Kidney capillary endothelial cell (primary cell): ENCODE data around the gene PRR23E.

Source experiments
- DNase-seq: peaks from one replicate; pipeline ENCODE4 v3.0.0-alpha.2; 2018; ENCODE audit warnings: low spot score

PRR23E gene

DNA sequence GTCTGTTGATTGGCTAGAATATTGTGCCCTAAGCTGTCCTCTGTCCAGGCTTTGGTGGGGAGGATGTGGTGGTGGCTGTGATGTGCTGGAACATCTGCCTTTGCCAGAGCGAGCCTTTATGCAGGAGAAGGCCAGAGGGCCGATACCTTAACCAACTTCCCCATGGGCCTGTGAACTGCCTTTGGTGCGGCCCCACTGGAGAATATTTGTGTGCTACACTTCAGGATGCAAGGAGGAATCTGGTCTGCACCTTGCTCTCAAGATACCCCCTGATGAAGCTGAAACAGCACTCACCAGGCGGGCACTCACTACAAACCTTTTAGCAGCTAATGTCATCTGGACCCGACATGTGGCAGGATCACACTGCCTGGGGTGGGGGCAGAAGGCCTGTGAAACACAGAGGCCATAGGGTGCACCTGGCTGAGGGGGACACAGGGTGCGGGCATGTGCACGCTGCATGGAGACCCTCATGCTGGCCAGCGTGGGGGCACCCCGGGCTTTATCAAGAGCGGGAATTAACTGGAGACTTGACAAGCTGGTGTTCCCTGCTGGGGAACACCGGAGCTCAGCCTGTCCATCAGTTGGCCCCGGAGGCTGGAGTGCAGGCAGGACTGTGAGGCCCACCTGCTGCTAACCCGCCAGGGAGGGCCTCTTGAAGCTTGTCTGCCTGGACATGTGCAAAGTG lies 16.4 kb downstream of the PRR23E start:
- no peak for DNase-seq

- DNase-seq, result no peak
These were observed 17.1 kb downstream of the PRR23E start for GRCh38 chr3:127209840-127210653.

- no peak for DNase-seq
These were observed 17.7 kb downstream of the PRR23E start for GRCh38 chr3:127210654-127210943.

DNA sequence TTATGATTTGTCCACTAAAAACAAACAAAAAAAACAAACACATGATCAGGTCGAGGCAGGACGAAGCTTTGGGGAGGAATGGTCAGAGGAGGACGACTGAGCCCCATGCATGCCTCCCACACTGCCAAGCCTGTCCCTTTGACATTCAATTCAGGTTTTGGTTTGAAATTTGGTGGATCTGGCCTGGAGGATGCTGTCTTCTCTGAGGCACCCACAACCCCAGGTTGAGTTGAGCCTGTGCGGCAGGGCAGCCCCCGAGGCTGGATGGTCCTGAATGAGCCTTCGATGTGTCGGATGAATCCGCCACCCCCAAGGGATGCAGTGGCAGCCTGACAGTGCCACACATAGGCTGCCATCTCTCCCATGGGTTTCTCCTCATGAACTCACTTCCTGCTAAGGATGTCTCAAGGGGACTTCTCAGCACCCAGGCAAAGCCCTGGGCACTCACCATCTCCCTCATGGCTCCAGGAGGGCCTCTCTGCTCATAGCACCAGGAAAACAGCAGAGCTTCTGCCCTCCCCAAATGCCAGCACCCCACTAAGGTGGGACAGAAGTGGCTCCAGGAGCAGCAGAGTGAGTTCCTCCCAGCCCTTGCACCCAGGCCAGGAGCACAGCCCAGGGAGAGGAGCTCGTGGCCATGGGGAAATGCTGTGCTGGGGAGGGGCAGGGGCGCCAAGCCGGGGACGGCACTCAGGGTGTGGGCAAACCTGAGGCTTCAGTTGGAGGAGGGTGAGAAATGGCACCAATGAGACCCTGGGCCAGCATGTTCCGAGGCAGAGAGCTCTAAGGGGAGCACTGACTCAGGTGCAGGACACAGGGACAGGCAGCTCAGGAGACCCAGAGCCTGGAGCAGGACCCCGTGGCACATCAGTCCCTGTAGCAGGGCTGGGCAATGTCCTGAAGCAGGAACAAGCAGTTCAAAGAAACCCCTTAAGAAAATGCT lies 18.5 kb downstream of the PRR23E start:
- no peak for DNase-seq

- no peak for DNase-seq
These were observed 19.3 kb downstream of the PRR23E start for GRCh38 chr3:127212231-127212630.

DNA sequence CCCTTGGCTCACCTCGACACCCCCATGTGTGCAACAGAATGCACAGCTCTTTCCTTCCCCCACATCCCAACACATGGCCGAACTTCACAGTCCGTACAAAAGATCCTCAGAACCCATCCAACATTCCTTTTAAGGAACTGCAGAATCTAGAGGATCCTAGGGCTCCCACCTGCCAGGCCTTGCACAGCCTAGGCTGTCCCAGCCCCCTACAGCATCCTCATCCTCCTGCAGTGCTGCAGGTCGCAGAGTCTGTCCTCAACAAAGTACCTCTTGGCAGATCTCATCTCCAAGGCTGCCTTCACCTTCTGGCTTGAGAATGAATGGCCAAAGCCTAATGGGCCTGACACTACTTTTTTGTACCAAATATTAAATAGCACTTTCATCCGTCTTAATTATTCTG lies 19.8 kb downstream of the PRR23E start:
- no peak for DNase-seq

- DNase-seq, result no peak
These were observed 20.5 kb downstream of the PRR23E start for GRCh38 chr3:127213381-127213918.

GRCh38 chr3:127214975-127215374 lies 22.0 kb downstream of the PRR23E start:
- no peak for DNase-seq

DNA sequence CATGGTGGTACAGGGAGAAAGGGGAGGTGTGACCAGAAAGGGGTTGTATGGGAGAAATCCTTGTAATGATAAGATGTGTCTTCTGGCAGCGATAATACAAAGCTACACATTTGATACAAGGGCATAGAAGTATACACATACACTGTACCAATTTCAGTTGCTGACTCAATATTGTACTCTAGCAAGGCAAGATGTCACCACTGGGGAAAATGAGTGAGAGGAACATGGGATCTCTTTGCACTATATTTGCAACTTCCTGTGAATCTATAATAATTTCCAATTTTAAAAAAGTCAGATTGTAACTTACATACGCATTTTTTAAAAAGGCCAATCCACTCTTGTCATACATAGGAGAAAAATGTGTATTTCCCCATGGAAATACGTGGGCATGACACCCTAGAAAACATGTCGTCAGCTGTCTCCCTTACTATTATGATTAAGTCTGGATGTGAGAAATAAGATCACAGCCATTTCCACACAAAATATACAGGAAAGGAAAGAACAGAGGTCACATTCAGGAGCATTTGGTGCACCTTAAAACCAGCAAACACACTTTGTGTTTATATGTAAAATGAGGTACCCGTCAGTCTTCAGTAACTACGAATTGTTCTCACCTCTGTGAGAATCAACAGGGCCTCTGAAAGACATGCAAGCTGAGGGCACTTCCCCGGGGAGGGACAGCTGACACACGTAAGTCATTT lies 22.9 kb downstream of the PRR23E start:
- no peak for DNase-seq

DNA sequence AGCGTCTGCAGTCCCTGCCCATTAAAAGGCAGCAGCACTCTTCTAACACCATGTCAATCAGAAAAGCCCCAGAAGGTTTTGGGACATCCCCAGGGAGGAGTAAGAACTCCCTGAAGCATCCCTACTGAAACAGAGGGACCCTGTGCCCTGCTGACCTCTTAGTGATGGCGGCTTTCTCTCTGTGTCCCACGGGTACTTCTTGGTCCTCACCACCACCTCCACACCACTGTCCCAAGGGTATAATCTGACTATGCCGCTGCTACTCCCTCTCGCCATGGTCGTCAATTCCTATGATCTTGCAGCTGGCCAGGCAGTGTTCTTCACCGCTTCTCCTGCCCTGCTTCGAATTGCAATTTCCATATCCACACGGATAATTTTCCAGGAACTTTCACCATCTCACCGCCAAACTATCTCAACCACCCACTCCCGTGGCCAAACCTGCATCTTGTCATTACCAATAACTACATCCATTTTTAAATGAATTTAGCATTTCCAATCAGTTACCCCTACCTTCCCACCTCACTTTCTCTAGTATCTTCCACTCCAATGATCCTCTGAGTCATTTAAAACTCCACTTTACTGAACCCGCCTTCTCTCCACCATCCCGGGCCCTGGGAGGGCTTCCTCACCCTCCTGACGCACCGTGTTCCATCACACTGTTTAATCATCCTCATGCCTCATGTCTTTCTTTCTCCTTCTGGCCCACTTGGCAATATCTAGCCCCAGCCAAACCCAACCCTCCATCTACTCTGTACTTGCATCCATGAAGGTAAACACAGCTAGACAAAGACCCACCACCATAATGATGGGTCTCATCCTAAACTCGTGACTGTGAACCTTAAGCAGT lies 23.7 kb downstream of the PRR23E start:
- DNase-seq, result no peak

DNA sequence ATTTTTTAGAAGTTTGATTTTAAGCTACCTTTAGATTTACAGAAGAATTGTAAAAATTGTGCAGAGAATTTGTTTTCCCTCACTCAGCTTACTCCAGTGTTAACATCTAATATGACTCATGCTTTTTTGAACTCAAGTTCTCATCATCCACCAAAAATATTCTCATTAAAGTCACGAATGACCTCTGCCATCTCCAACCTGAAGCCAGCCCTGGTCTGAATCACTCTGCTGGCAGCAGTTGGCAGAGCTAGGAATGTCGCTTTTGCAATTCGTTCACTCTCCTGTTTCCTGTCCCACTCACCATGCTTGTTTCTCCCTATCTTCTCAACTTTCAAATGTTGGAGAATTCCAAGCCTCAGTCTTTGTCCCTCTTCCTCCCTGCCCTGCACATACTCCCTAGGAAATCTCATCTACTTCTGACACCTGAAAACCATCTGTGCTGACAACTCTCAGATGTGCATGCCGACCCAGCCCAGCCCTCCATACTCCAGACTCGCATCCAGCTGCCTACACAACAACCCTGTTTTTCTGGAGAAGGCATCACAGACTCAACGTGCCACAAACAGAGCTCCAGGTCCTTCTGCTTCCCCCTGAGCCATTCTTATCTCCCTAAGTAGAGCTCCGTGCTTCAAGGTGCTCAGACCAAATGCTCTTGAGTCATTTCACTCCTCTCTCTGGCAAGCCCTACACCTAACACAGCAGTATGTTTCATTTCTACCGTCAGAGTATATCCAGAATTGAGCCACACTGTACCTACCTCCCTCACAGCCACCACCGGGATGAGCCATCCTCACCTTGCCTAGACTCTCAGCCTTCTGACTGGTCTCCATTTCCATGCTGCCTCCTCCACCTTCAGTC lies 24.9 kb downstream of the PRR23E start:
- no peak for DNase-seq

GRCh38 chr3:127218454-127218922 lies 25.6 kb downstream of the PRR23E start:
- DNase-seq, result no peak

DNA sequence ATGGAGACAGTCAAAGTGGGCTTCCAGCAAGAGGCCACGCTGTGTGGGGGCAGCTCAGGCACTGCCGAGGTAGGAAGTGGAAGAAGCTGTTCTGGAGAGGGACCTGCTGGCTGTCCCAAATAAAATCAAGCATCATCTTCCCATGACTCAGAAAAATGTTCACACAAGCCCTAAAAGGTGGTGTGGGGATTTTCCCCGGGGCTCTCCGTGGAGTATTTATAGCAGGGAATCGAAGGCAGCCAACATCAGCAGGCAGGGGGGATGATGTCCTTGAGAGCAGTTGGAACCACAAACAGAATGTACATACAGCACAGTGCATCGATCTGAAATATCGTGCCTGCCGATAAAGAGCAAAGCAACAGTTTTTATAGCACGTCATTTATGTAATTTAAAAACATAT lies 27.6 kb downstream of the PRR23E start:
- DNase-seq, result no peak

DNA sequence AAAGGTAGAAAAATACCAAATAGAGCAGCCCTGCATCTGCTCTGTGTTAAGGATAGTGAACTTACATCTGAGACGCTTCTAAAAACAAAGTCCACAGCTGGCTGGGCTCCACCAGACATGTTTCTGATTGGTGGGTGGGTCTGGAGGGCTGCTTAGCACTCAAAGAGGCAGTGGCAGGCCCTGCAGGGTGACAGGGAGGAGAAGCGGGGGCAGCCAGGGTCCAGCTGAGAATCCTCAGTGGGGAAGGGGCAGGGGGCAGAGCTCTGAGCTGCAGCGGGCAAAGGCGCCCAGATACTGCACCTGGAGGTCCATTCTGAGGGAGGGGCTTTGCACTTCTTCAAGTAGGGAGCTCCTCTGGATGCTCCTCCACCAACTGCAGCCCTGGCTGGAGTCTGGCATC lies 28.1 kb downstream of the PRR23E start:
- DNase-seq, result no peak

DNA sequence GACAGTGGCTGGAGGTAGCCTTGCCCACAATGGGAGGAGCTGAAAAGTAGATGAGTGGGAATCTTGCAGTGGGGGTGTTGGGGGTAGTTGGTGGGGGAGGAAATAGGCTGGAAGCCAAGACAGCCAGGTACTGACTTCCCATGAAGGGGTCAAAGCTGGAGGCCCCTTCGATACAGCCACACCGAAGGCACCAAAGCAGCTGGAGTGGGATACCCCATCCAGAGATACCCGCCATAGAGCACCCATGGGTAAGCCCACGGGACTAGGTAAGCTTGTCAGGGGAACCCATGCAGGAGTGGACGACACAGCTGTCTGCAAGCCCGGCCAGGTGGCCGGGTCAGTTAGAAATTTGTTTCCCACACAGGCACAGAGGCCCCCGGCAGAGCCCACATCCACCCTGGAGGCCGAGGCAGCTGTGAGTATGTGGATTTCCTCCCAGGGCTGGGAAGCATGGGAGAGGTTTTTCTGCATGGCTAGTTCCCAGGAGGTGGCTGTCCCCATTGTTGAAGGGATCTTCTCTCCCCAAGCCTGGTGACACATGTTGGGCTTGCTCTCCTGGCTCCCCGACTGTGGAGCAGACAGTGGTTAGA lies 28.6 kb downstream of the PRR23E start:
- DNase-seq, result no peak

DNA sequence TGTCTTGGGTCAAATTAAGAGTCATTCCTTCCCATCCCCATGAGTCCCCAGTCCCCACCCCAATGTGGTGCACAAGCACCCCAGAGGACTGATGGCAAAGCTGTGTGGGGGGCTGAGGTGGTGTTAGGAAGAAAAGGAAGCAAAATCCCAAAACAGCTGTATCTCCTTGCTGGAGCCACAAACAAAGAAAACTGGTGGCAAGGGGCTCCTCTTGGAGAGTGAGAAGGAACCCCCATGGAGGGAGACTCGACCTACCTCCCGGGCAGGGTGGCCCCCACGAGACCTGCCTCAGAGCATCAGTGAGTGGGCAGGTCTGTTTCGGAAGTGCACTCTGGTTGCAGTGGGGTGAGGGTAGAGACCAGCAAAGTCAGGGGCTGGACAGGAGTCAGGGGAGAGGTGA lies 29.2 kb downstream of the PRR23E start:
- no peak for DNase-seq

DNA sequence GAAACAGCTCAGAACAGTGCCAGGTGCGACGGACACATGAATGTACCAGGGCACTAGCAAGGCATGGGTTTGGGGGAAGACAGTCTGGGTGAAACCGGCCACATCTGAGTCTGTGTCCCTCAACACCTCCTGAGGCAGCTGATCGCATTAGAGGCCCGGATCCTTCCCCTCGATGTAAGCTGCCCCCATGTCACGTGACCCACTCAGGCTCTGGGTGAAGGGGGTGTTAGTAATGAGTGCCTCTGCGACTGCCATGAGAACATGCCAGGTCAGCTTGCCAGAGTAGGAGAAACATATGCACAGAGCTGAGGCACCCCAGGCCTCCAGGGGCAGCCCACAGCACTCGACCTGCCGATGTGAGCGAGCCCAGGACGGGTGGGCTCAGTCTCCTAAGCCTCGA lies 29.7 kb downstream of the PRR23E start:
- DNase-seq, result no peak

GRCh38 chr3:127224118-127224517 lies 31.2 kb downstream of the PRR23E start:
- DNase-seq, result no peak

DNA sequence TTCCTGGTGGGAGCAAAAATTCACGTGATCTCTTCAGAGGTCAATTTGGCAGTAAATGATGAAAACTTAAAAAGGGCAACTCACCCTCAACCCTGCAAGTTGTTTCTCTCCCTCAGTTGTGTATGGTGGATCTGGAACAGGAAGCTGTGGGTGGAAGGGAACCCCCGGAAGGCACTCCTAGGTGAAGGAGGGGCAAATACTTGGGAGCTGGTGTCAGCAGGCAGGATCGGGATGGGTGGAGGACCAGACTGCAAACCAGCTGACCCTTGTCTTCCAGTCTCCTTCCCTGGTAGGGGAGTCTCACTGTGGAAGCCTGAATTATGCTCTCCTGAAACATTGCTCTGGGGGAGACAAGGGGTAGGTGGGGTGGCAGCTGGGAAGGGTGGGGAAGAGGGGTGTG lies 33.5 kb downstream of the PRR23E start:
- no peak for DNase-seq
